Prostate gland (tissue), 2 donors: ENCODE measurements around the gene RIPPLY1. TPM values are rescaled to one million over a fixed set of nuclear protein-coding genes. Genes with fewer than 3 reads are reported as not detected.

Source experiments
- DNase-seq: peaks from one replicate; pipeline ENCODE4 v3.0.0-alpha.2; 2019; ENCODE audit warnings: low spot score
- H3K27ac ChIP-seq, 2 donors: fragments of 200-600 bp; sonication (generic); 2 replicates each; pipeline ENCODE4 v1.5.1; 2017 to 2019
- H3K27me3 ChIP-seq: fragments of 200-600 bp; sonication (generic); replicated peaks from 2 replicates; pipeline ENCODE4 v1.5.1; 2019; ENCODE audit not compliant: insufficient read depth
- H3K36me3 ChIP-seq, 2 donors: fragments of 200-600 bp; sonication (generic); 1 replicate in 1 of 2; 2 replicates in 1 of 2; pipeline versions ENCODE4 v1.5.1 to v1.8.1; 2017 to 2019
- H3K4me1 ChIP-seq: fragments of 200-600 bp; sonication (generic); replicated peaks from 2 replicates; pipeline ENCODE4 v1.5.1; 2019
- H3K4me3 ChIP-seq, 2 donors: fragments of 200-600 bp; sonication (generic); 2 replicates each; pipeline ENCODE4 v1.5.1; 2017 to 2019
- H3K9me3 ChIP-seq: fragments of 200-600 bp; sonication (generic); 2 replicates; pipeline ENCODE4 v1.5.1; 2017
- CTCF ChIP-seq, 4 experiments: fragments of 200-600 bp in 2 of 4; fragments of 450-650 bp in 2 of 4; sonication (generic) in 2 of 4; IDR thresholded peaks; 1 replicate in 3 of 4; 2 replicates in 1 of 4; pipeline ENCODE4 v1.5.1; 2016 to 2019; ENCODE audit warnings: antibody characterized with exemption in 4 of 4, mild to moderate bottlenecking in 2 of 4, moderate library complexity in 2 of 4
- POLR2A ChIP-seq: fragments of 450-650 bp; IDR thresholded peaks from one replicate; pipeline ENCODE4 v1.6.1; 2016; ENCODE audit warnings: antibody characterized with exemption, mild to moderate bottlenecking
- POLR2AphosphoS5 ChIP-seq: sonication (generic); formaldehyde crosslinking; IDR thresholded peaks from one replicate; pipeline ENCODE4 v1.6.1; 2017; ENCODE audit warnings: antibody characterized with exemption
- WGBS: methylation state at CpG from one replicate; pipeline ENCODE4 v1.1.5; 2018; 5-methylcytosine and 5-hydroxymethylcytosine counted together
- intact Hi-C: fragments of 100-400 bp; cut with DNase I; formaldehyde crosslinking; loops from one replicate; pipeline ENCODE4 v1.14.2; 2022
- total RNA-seq, 2 donors: library from RNA; depleted of rRNA; stranded (reverse); fragments of >200 nt; gene quantifications; one replicate each; pipeline ENCODE4 v1.1.0, GENCODE V29; 2016

Gene RIPPLY1
- total RNA-seq, 2 donors from 2014 or later = not detected

- no peak for DNase-seq
- H3K36me3 ChIP-seq = no peaks in the 10 kb centered on the region
- H3K4me3 ChIP-seq = no peak overlapping the region
- H3K27me3 ChIP-seq = no peaks in the 10 kb centered on the region
- H3K9me3 ChIP-seq = no peaks in the 10 kb centered on the region
- intact Hi-C loops = no loop called here
- WGBS = 89% methylated on average over 3 of the region's 4 CpGs
- TF ChIP-seq POLR2AphosphoS5 (no peak), POLR2A (no peak), CTCF (IDR thresholded peaks at IDR 0.05) (no peak)
- no peaks in the 10 kb centered on the region for H3K4me1 ChIP-seq
- no peak overlapping the region for H3K27ac ChIP-seq
Measured at GRCh38 chrX:106932492-106932923, 29.4 kb upstream of the RIPPLY1 start.

DNA sequence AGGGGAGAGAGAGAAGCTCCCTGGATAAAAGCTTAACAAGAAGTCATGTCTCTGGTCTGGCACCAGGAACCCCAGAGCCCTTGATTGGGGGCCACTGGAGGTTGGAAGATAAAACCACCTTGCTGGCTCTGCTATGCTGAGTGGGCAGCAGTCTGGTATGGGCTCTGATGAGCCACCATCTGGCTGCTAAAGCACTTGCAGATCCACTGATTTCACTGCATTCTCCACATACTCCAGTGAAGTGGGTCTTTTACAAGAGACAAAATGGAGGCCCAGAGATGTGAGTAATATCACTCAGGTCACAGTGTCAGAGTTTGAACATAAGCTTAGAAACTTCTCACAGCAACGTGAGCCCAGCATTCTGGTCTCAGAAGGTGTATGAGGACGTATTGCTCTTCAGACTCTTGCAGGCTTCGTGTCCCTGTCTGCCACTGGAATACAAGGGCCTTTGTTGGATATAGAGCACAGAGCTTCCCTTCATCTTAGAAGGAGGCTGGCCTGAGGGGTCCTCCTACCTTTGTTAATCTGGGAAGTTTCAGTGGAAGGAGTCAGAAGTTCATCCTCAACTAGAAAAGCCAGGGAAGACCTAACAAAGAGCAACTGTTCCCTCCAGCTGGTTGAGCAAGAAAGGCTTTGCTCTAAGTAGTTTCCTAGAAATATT, 28.8 kb upstream of the RIPPLY1 start:
- intact Hi-C loops = no loop called here
- DNase-seq = no peak
- Histone ChIP-seq H3K27ac (no peak overlapping the region), H3K4me3 (no peak overlapping the region), H3K36me3 (no peaks in the 10 kb centered on the region), H3K27me3 (no peaks in the 10 kb centered on the region), H3K4me1 (no peaks in the 10 kb centered on the region), H3K9me3 (no peaks in the 10 kb centered on the region)
- 100% methylated on average over 3 of the region's 3 CpGs for WGBS
- no peak for TF ChIP-seq CTCF (IDR thresholded peaks at IDR 0.05)
- no peak for TF ChIP-seq POLR2AphosphoS5
- no peak for TF ChIP-seq POLR2A

DNA sequence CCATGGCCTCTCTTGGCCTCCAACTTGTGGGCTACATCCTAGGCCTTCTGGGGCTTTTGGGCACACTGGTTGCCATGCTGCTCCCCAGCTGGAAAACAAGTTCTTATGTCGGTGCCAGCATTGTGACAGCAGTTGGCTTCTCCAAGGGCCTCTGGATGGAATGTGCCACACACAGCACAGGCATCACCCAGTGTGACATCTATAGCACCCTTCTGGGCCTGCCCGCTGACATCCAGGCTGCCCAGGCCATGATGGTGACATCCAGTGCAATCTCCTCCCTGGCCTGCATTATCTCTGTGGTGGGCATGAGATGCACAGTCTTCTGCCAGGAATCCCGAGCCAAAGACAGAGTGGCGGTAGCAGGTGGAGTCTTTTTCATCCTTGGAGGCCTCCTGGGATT, 25.1 kb upstream of the RIPPLY1 start:
- no peak overlapping the region for H3K27ac ChIP-seq
- H3K4me3 ChIP-seq = no peak overlapping the region
- no peaks in the 10 kb centered on the region for H3K36me3 ChIP-seq
- WGBS = 97% methylated on average over 4 of the region's 4 CpGs
- no peak for DNase-seq
- no peaks in the 10 kb centered on the region for H3K27me3 ChIP-seq
- no peaks in the 10 kb centered on the region for H3K9me3 ChIP-seq
- no peaks in the 10 kb centered on the region for H3K4me1 ChIP-seq
- intact Hi-C loops = no loop called here
- no peak for TF ChIP-seq POLR2A
- TF ChIP-seq POLR2AphosphoS5 = no peak
- no peak for TF ChIP-seq CTCF (IDR thresholded peaks at IDR 0.05)

DNA sequence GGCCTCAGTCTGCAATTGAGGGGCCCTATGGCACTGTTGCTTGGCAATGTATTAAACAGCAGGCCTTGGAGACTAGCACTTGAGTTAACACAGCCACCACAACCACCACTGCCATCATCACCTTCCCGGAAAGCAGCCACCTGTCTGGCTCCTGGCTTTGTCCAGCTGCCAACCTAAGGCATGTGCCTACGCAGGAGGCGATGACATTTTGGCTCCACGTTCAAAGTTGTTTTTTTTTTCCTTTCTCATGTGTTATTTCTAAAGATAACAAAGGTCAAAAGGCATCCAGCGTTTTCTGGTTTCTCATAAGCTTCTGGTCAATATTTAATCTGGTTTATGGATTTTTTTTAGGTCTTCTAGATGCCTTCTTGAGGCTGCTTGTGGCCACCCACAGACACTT, 24.6 kb upstream of the RIPPLY1 start:
- DNase-seq = no peak
- Histone ChIP-seq H3K4me1 (no peaks in the 10 kb centered on the region), H3K4me3 (no peak overlapping the region), H3K36me3 (no peaks in the 10 kb centered on the region), H3K27ac (no peak overlapping the region), H3K9me3 (no peaks in the 10 kb centered on the region), H3K27me3 (no peaks in the 10 kb centered on the region)
- WGBS = 51% methylated on average over 5 of the region's 5 CpGs
- intact Hi-C loops = no loop called here
- TF ChIP-seq POLR2AphosphoS5 (no peak), POLR2A (no peak), CTCF (IDR thresholded peaks at IDR 0.05) (no peak)

GRCh38 chrX:106927023-106927422, 23.9 kb upstream of the RIPPLY1 start:
- H3K4me3 ChIP-seq = no peak overlapping the region
- DNase-seq = no peak
- intact Hi-C loops = no loop called here
- H3K9me3 ChIP-seq = no peaks in the 10 kb centered on the region
- 91% methylated on average over 3 of the region's 3 CpGs for WGBS
- no peak overlapping the region for H3K27ac ChIP-seq
- no peaks in the 10 kb centered on the region for H3K27me3 ChIP-seq
- TF ChIP-seq POLR2AphosphoS5 = no peak
- TF ChIP-seq POLR2A = no peak
- TF ChIP-seq CTCF (IDR thresholded peaks at IDR 0.05) = no peak
- H3K36me3 ChIP-seq = no peaks in the 10 kb centered on the region
- H3K4me1 ChIP-seq = no peaks in the 10 kb centered on the region
